ENCODE results near the gene GREB1.

DNA sequence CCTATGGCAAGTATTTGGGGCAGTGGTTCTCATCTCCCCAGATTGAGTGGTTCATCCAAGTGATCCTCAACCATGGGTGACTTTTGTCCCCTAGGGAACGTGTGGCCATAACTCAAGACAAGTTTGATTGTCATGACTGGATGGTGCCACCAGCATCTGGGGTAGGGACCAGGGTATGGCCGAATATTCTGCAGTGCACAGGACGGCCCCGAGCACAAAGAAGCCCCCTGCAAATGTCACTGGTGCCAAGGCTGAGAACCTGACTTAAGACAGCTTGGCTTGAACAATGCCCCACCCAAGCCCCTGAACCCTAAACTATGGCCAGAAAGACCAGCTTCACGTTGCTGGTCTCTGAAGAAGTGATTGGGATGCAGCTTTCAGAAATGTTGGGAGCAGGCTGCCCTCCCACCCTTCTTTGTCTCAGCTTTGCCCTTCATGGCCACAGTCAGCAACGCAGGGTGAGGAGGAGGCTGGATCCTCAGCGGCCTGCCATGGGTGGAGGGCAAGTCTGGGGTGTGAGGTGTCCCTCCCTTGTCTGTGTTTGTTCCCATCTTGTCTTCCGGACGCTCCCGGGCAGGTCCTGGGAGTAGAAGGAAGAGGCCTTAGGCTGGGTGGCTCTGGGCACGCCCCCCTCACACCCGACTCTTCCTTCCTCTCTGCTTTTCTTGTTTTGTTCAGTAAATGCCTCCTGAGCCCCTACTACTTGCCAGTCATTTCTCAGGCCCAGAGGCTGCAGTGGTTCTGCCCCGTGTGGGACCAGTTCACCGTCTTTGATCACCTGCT lies 43.4 kb downstream of the GREB1 start:
- TF ChIP-seq, protein P1, sequence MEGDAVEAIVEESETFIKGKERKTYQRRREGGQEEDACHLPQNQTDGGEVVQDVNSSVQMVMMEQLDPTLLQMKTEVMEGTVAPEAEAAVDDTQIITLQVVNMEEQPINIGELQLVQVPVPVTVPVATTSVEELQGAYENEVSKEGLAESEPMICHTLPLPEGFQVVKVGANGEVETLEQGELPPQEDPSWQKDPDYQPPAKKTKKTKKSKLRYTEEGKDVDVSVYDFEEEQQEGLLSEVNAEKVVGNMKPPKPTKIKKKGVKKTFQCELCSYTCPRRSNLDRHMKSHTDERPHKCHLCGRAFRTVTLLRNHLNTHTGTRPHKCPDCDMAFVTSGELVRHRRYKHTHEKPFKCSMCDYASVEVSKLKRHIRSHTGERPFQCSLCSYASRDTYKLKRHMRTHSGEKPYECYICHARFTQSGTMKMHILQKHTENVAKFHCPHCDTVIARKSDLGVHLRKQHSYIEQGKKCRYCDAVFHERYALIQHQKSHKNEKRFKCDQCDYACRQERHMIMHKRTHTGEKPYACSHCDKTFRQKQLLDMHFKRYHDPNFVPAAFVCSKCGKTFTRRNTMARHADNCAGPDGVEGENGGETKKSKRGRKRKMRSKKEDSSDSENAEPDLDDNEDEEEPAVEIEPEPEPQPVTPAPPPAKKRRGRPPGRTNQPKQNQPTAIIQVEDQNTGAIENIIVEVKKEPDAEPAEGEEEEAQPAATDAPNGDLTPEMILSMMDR (conservative IDR thresholded peaks at IDR 0.05; ENCODE audit: low read depth in 2 of 2): no peak
- no peak for TF ChIP-seq POLR2AphosphoS5 (IDR thresholded peaks at IDR 0.05; ENCODE audit: low read depth)
- no peak for TF ChIP-seq EZH2phosphoT487 (IDR thresholded peaks at IDR 0.05; ENCODE audit: unreplicated experiment)
- TF ChIP-seq REST (IDR thresholded peaks at IDR 0.05; ENCODE audit: unreplicated experiment): no peak
